A549 (cell line): ENCODE results near the gene LMF2. TPM values are rescaled to one million over a fixed set of nuclear protein-coding genes. Genes with fewer than 3 reads are reported as not detected.

Source experiments
- ATAC-seq, 2 experiments: fragments of 200-7000 bp in 1 of 2; fragments of >200 bp in 1 of 2; cut with Nextera tagmentation in 1 of 2; cut with Tn5 transposase in 1 of 2; 3 replicates each; pipeline versions ENCODE4 v1.8.0 to v1.9.1; 2018 to 2020; ENCODE audit warnings: mild to moderate bottlenecking in 1 of 2, moderate library complexity in 1 of 2
- CTCF ChIA-PET: fragments of 300-600 bp; sonication (Branson Sonifier 250); formaldehyde crosslinking; extraction: SDS; loops from one replicate; lab custom pipeline; 2021; ENCODE audit warnings: antibody characterized with exemption, inconsistent platforms; lab: Yijun Ruan, JAX
- POLR2A ChIA-PET: fragments of 350-600 bp; formaldehyde crosslinking; extraction: SDS; loops from one replicate; lab custom pipeline; 2021; ENCODE audit warnings: antibody characterized with exemption, inconsistent platforms; lab: Yijun Ruan, JAX
- DNase-seq, 2 experiments: peaks; one replicate each; pipeline versions ENCODE4 v3.0.0 to v3.0.0-alpha.2; 2011 to 2016; ENCODE audit warnings: low read depth in 1 of 2, low spot score in 1 of 2
- FAIRE-seq: peaks from 2 replicates; lab custom pipeline; 2011; peaks lifted over from hg19 to GRCh38; lab: Jason Lieb, UNC
- H3K27ac ChIP-seq, 2 experiments: fragments of >200 bp; sonication (Bioruptor Twin); formaldehyde crosslinking; 3 replicates each; pipeline ENCODE4 v1.5.1; 2016 to 2017
- H3K4me1 ChIP-seq: fragments of >200 bp; sonication (Bioruptor Twin); formaldehyde crosslinking; 3 replicates; pipeline ENCODE4 v1.6.1; 2016
- H3K4me2 ChIP-seq: fragments of >200 bp; sonication (Bioruptor Twin); formaldehyde crosslinking; 3 replicates; pipeline ENCODE4 v1.6.1; 2016
- H3K4me3 ChIP-seq: fragments of >200 bp; sonication (Bioruptor Twin); formaldehyde crosslinking; 3 replicates; pipeline ENCODE4 v1.5.1; 2016
- H3K9me3 ChIP-seq: fragments of >200 bp; sonication (Bioruptor Twin); formaldehyde crosslinking; 3 replicates; pipeline ENCODE4 v1.6.1; 2016
- ATOH8 ChIP-seq: fragments of 250-450 bp; sonication (Bioruptor Pico); IDR thresholded peaks from 2 replicates; pipeline ENCODE4 v1.5.0; 2020; ENCODE audit warnings: low read depth, mild to moderate bottlenecking, moderate library complexity
- BHLHE40 ChIP-seq: IDR thresholded peaks from 2 replicates; pipeline ENCODE4 v1.6.1; 2012; ENCODE audit warnings: low read depth, low read length, inconsistent platforms
- CBX8 ChIP-seq: fragments of 200-600 bp; sonication (generic); IDR thresholded peaks from 2 replicates; pipeline ENCODE4 v1.6.1; 2016
- CEBPB ChIP-seq, 2 experiments: fragments of >200 bp in 1 of 2; sonication (Bioruptor Twin) in 1 of 2; formaldehyde crosslinking in 1 of 2; IDR thresholded peaks; 2 replicates each; pipeline ENCODE4 v1.6.1; 2012 to 2016
- CHD4 ChIP-seq: fragments of 200-600 bp; sonication (generic); IDR thresholded peaks from 2 replicates; pipeline ENCODE4 v1.6.1; 2016; ENCODE audit warnings: antibody characterized with exemption, mild to moderate bottlenecking, borderline replicate concordance
- EP300 ChIP-seq, 2 experiments: fragments of >200 bp; sonication (Bioruptor Twin); formaldehyde crosslinking; IDR thresholded peaks; 2 replicates in 1 of 2; 3 replicates in 1 of 2; pipeline ENCODE4 v1.6.1; 2016 to 2017
- FOXS1 ChIP-seq: fragments of 250-450 bp; sonication (Bioruptor Pico); IDR thresholded peaks from 2 replicates; pipeline ENCODE4 v1.5.0; 2020; ENCODE audit warnings: mild to moderate bottlenecking, moderate library complexity
- HEYL ChIP-seq: fragments of 250-450 bp; sonication (Bioruptor Pico); IDR thresholded peaks from 2 replicates; pipeline ENCODE4 v1.8.0; 2021; ENCODE audit warnings: mild to moderate bottlenecking, moderate library complexity
- JUN ChIP-seq, 2 experiments: fragments of >200 bp; sonication (Bioruptor Twin); formaldehyde crosslinking; IDR thresholded peaks; 2 replicates in 1 of 2; 3 replicates in 1 of 2; pipeline ENCODE4 v1.6.1; 2016 to 2017
- MYC ChIP-seq: IDR thresholded peaks from 2 replicates; pipeline ENCODE4 v1.6.1; 2012; ENCODE audit warnings: mild to moderate bottlenecking, inconsistent platforms, low read length, improper control_type of control experiment, borderline replicate concordance
- NFE2L2 ChIP-seq: fragments of 150-350 bp; conservative IDR thresholded peaks from 2 replicates; pipeline ENCODE4 v1.6.1; 2014; ENCODE audit warnings: low read length
- POLR2A ChIP-seq: IDR thresholded peaks from 2 replicates; pipeline ENCODE4 v1.6.1; 2012; ENCODE audit warnings: mild to moderate bottlenecking, low read length
- RARB ChIP-seq: fragments of 250-450 bp; sonication (Bioruptor Pico); IDR thresholded peaks from 2 replicates; pipeline ENCODE4 v1.8.0; 2021; ENCODE audit warnings: mild to moderate bottlenecking, moderate library complexity
- RNF2 ChIP-seq: fragments of 200-600 bp; sonication (generic); IDR thresholded peaks from 2 replicates; pipeline ENCODE4 v1.6.1; 2016; ENCODE audit warnings: low read depth, mild to moderate bottlenecking, antibody characterized with exemption, moderate library complexity, borderline replicate concordance
- SMC3 ChIP-seq: fragments of >200 bp; sonication (Bioruptor Twin); formaldehyde crosslinking; IDR thresholded peaks from 3 replicates; pipeline ENCODE4 v1.6.1; 2018; ENCODE audit warnings: inconsistent platforms
- SREBF2 ChIP-seq: fragments of 450-650 bp; IDR thresholded peaks from 2 replicates; pipeline ENCODE4 v1.6.1; 2014; ENCODE audit warnings: mild to moderate bottlenecking, moderate library complexity
- TFCP2L1 ChIP-seq: fragments of 250-450 bp; sonication (Bioruptor Pico); IDR thresholded peaks from 2 replicates; pipeline ENCODE4 v1.5.0; 2021; ENCODE audit warnings: mild to moderate bottlenecking
- ZFP36 ChIP-seq: fragments of 450-650 bp; IDR thresholded peaks from 2 replicates; pipeline ENCODE4 v1.6.1; 2014; ENCODE audit warnings: borderline replicate concordance; ENCODE audit not compliant: partially characterized antibody
- WGBS: methylation state at CpG from one replicate; pipeline ENCODE4 v1.1.6; 2017; ENCODE audit errors: missing lambda C conversion rate; 5-methylcytosine and 5-hydroxymethylcytosine counted together
- polyA plus RNA-seq, 4 experiments: library from polyadenylated mRNA; depleted of rRNA in 3 of 4; stranded (reverse); fragments of >200 nt; fragmentation: RNase III in 1 of 4; extraction: RNeasy Plus Mini Kit Qiagen cat#74134 plus additional on column Dnase treatment in 1 of 4; gene quantifications; 2 replicates in 3 of 4; 3 replicates in 1 of 4; pipeline ENCODE4 v1.2.3, GENCODE V29; 2011 to 2017
- TF ChIP-seq, protein P1 (sequence below): fragments of 200-600 bp; sonication (generic); IDR thresholded peaks from 2 replicates; pipeline ENCODE4 v1.6.1; 2016; ENCODE audit warnings: antibody characterized with exemption, mild to moderate bottlenecking, moderate library complexity
- TF ChIP-seq, protein P2 (sequence below): fragments of 450-650 bp; IDR thresholded peaks from 2 replicates; pipeline ENCODE4 v1.6.1; 2014; ENCODE audit warnings: antibody characterized with exemption

LMF2 gene
- polyA plus RNA-seq, 2 of the 4 experiments (the other 2 are of a cell fraction) = 13.0 to 32.5 TPM

DNA sequence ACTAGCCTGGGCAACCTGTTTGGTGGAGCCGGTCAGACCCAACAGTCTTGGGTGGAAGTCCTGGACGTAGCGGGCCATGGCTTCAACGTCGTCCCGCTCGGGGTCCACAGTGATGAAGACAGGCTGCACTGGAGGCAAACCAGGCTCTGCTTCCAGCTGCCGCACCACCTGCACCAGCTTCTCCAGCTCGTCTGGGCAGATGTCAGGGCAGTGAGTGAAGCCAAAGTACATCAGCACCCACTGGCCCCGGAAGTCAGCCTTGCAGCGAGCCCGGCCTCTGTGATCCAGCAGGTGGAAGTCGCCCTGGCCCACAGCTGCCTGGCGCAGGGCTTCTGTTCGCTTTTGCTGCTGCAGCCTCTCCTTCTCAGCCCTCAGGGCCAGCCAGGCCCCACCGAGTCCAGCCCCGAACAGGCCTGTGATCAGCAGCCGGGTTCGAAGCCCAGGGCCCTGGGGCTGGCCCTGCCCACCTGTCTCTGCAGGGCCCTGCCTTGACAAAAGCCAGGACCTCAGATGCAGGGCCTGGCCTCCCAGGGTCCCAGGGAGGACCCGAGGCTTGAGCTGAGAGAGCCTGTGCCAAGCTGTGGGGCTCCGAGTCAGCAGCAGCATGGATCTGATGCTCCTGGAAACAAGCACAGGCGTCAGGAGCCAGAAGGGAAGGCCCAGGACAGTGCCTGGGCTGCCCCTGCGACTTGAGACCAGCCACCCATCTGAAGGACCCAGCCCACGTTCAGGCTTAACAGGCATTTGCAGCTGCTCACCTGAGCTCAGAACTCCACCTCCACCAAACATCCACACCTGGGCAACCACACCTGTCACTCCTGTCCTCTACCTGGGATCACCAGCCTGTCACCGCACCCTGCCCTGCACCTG lies 16.5 kb upstream of the LMF2 start (continued):
- TF ChIP-seq, protein P1, sequence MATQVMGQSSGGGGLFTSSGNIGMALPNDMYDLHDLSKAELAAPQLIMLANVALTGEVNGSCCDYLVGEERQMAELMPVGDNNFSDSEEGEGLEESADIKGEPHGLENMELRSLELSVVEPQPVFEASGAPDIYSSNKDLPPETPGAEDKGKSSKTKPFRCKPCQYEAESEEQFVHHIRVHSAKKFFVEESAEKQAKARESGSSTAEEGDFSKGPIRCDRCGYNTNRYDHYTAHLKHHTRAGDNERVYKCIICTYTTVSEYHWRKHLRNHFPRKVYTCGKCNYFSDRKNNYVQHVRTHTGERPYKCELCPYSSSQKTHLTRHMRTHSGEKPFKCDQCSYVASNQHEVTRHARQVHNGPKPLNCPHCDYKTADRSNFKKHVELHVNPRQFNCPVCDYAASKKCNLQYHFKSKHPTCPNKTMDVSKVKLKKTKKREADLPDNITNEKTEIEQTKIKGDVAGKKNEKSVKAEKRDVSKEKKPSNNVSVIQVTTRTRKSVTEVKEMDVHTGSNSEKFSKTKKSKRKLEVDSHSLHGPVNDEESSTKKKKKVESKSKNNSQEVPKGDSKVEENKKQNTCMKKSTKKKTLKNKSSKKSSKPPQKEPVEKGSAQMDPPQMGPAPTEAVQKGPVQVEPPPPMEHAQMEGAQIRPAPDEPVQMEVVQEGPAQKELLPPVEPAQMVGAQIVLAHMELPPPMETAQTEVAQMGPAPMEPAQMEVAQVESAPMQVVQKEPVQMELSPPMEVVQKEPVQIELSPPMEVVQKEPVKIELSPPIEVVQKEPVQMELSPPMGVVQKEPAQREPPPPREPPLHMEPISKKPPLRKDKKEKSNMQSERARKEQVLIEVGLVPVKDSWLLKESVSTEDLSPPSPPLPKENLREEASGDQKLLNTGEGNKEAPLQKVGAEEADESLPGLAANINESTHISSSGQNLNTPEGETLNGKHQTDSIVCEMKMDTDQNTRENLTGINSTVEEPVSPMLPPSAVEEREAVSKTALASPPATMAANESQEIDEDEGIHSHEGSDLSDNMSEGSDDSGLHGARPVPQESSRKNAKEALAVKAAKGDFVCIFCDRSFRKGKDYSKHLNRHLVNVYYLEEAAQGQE = no peak
- no peak for TF ChIP-seq SMC3
- no peak for TF ChIP-seq CBX8
- no peak for TF ChIP-seq BHLHE40
- no peak for TF ChIP-seq SREBF2
- TF ChIP-seq ZFP36 = no peak
- TF ChIP-seq RARB (CRISPR knock-in tag) = no peak

GRCh38 chr22:50523458-50523805 lies 15.9 kb upstream of the LMF2 start:
- ATAC-seq = no peak
- Histone ChIP-seq H3K4me3 (no peak overlapping the region), H3K4me2 (no peak overlapping the region), H3K4me1 (peaks cover 14% of the 10 kb centered on the region), H3K9me3 (no peaks in the 10 kb centered on the region), H3K27ac (no peak overlapping the region)
- DNase-seq = no peak
- WGBS = no CpG with 5 or more reads among the region's 16 CpGs
- FAIRE-seq = no peak
- POLR2A ChIA-PET = no interaction called here
- CTCF ChIA-PET = no interaction called here
- TF ChIP-seq EP300 (IDR thresholded peaks at IDR 0.05) = no peak
- no peak for TF ChIP-seq FOXS1 (CRISPR knock-in tag)
- TF ChIP-seq JUN (IDR thresholded peaks at IDR 0.05) = no peak
- TF ChIP-seq ATOH8 = no peak
- TF ChIP-seq, all 56 proteins: peak for 0

DNA sequence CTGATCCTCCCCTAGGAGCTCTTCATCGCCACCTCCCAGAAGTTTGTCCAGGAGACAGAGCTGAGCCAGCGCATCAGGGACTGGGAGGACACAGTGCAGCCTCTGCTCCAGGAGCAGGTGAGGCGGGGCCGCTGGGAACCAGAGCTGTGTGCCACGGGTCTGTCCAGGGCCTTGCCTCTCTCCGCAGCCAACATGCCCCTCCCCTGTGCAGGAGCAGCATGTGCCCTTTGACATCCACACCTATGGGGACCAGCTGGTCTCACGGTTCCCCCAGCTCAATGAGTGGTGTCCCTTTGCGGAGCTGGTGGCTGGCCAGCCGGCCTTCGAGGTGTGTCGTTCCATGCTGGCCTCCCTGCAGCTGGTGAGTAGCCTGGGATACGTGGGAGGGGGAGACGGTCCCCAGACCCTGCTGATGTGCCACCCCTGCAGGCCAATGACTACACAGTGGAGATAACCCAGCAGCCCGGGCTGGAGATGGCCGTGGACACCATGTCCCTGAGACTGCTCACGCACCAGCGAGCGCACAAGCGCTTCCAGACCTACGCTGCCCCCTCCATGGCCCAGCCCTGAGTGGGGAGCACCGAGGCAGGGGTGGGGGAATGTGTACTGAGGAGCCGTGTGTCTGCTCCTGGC lies 15.4 kb upstream of the LMF2 start:
- WGBS = 100% methylated on average over 2 of the region's 22 CpGs
- FAIRE-seq = no peak
- TF ChIP-seq TFCP2L1 (CRISPR knock-in tag) (no peak), HEYL (CRISPR knock-in tag) (no peak), RNF2 (no peak), CHD4 (no peak), CEBPB (IDR thresholded peaks at IDR 0.05) (no peak), CBX8 (no peak), POLR2A (no peak), SREBF2 (no peak), MYC (no peak), NFE2L2 (no peak), EP300 (IDR thresholded peaks at IDR 0.05) (no peak)
- TF ChIP-seq, protein P2, sequence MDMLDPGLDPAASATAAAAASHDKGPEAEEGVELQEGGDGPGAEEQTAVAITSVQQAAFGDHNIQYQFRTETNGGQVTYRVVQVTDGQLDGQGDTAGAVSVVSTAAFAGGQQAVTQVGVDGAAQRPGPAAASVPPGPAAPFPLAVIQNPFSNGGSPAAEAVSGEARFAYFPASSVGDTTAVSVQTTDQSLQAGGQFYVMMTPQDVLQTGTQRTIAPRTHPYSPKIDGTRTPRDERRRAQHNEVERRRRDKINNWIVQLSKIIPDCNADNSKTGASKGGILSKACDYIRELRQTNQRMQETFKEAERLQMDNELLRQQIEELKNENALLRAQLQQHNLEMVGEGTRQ = no peak

More for the DNA sequence above, 15.4 kb upstream of the LMF2 start:
- H3K4me3 ChIP-seq = no peak overlapping the region
- no peak overlapping the region for H3K27ac ChIP-seq
- no peaks in the 10 kb centered on the region for H3K9me3 ChIP-seq
- H3K4me2 ChIP-seq = no peak overlapping the region
- ATAC-seq = no peak
- H3K4me1 ChIP-seq = peaks cover 14% of the 10 kb centered on the region
- ChIA-PET CTCF (no interaction called here), POLR2A (interaction anchor here (0.9 kb wide), 1 partner anchor 15 kb away, joined by 6 read pairs; the partner anchor contains the start of genes LMF2 and NCAPH2)
- no peak for DNase-seq
